Thoracic aorta (tissue), 2 donors: Measurements from ENCODE around the gene KLC1. TPM values are rescaled to one million over a fixed set of nuclear protein-coding genes. Genes with fewer than 3 reads are reported as not detected.
A peak's percentile ranks its signal among the peaks of the same experiment; 100 is the strongest.

Source experiments
- ATAC-seq: fragments of 150-250 bp; one replicate; pipeline ENCODE4 v1.8.0; 2017; ENCODE audit warnings: low read depth; ENCODE audit not compliant: insufficient number of reproducible peaks, low FRiP score
- DNase-seq: peaks from one replicate; pipeline ENCODE4 v3.0.0-alpha.2; 2020; ENCODE audit warnings: low spot score
- H3K27ac ChIP-seq, 2 donors: fragments of 200-600 bp; sonication (generic); 1 replicate in 1 of 2; 2 replicates in 1 of 2; pipeline ENCODE4 v1.5.1; 2016; ENCODE audit warnings: mild to moderate bottlenecking in 2 of 2, moderate library complexity in 2 of 2
- H3K27me3 ChIP-seq: fragments of 200-600 bp; sonication (generic); replicated peaks from 2 replicates; pipeline ENCODE4 v1.6.0; 2016; ENCODE audit warnings: mild to moderate bottlenecking; ENCODE audit not compliant: insufficient read depth
- H3K36me3 ChIP-seq: fragments of 200-600 bp; sonication (generic); one replicate; pipeline ENCODE4 v1.5.1; 2016
- H3K4me1 ChIP-seq, 2 donors: fragments of 200-600 bp; sonication (generic); 1 replicate in 1 of 2; 2 replicates in 1 of 2; pipeline versions ENCODE4 v1.5.1 to v1.6.0; 2016; ENCODE audit warnings: low read depth in 2 of 2, mild to moderate bottlenecking in 1 of 2; ENCODE audit not compliant: control insufficient read depth in 1 of 2
- H3K4me3 ChIP-seq: fragments of 200-600 bp; sonication (generic); 2 replicates; pipeline ENCODE4 v1.5.1; 2016; ENCODE audit warnings: mild to moderate bottlenecking
- H3K9me3 ChIP-seq: fragments of 200-600 bp; sonication (generic); 2 replicates; pipeline ENCODE4 v1.5.1; 2016
- CTCF ChIP-seq: fragments of 200-600 bp; sonication (generic); IDR thresholded peaks from one replicate; pipeline ENCODE4 v1.5.1; 2019; ENCODE audit warnings: antibody characterized with exemption
- total RNA-seq, 2 donors: library from RNA; depleted of rRNA; stranded (reverse); fragments of >200 nt; gene quantifications; one replicate each; pipeline versions ENCODE4 v1.1.0 to v1.2.3, GENCODE V29; 2016

The KLC1 gene
- total RNA-seq, 2 donors from 2014 or later = 545 to 588 TPM

- H3K27ac ChIP-seq = peak overlapping the region; percentile 16 to 52
- H3K4me3 ChIP-seq = no peak overlapping the region
- H3K4me1 ChIP-seq = peaks cover 14 to 22% of the 10 kb centered on the region in 2 donors
- ATAC-seq (no peak), DNase-seq (no peak)
- H3K9me3 ChIP-seq = no peaks in the 10 kb centered on the region
- no peak for TF ChIP-seq CTCF
- H3K27me3 ChIP-seq = no peaks in the 10 kb centered on the region
- peaks cover 87% of the 10 kb centered on the region for H3K36me3 ChIP-seq
These were observed 50.3 kb downstream of the KLC1 start for GRCh38 chr14:103679351-103679750.

GRCh38 chr14:103680491-103681231, 51.6 kb downstream of the KLC1 start:
- H3K4me3 ChIP-seq = no peak overlapping the region
- H3K27ac ChIP-seq = no peak overlapping the region
- no peak for ATAC-seq
- peaks cover 14 to 22% of the 10 kb centered on the region in 2 donors for H3K4me1 ChIP-seq
- peaks cover 82% of the 10 kb centered on the region for H3K36me3 ChIP-seq
- no peaks in the 10 kb centered on the region for H3K9me3 ChIP-seq
- TF ChIP-seq CTCF = no peak
- no peak for DNase-seq
- H3K27me3 ChIP-seq = no peaks in the 10 kb centered on the region

- H3K27ac ChIP-seq = no peak overlapping the region
- no peak for DNase-seq
- no peaks in the 10 kb centered on the region for H3K27me3 ChIP-seq
- ATAC-seq = no peak
- TF ChIP-seq CTCF = no peak
- H3K4me3 ChIP-seq = no peak overlapping the region
- no peaks in the 10 kb centered on the region for H3K9me3 ChIP-seq
- H3K4me1 ChIP-seq = peaks cover 14 to 38% of the 10 kb centered on the region in 2 donors
- peaks cover 77% of the 10 kb centered on the region for H3K36me3 ChIP-seq
These were observed 54.1 kb downstream of the KLC1 start for GRCh38 chr14:103683139-103683538.

GRCh38 chr14:103684471-103684870, 55.5 kb downstream of the KLC1 start:
- peaks cover 67% of the 10 kb centered on the region for H3K36me3 ChIP-seq
- no peak overlapping the region for H3K27ac ChIP-seq
- DNase-seq (no peak), ATAC-seq (no peak)
- peaks cover 10 to 43% of the 10 kb centered on the region in 2 donors for H3K4me1 ChIP-seq
- no peaks in the 10 kb centered on the region for H3K9me3 ChIP-seq
- no peak overlapping the region for H3K4me3 ChIP-seq
- TF ChIP-seq CTCF = no peak
- no peaks in the 10 kb centered on the region for H3K27me3 ChIP-seq

GRCh38 chr14:103684871-103685270, 55.9 kb downstream of the KLC1 start:
- H3K27ac ChIP-seq = no peak overlapping the region
- ATAC-seq = no peak
- no peak for TF ChIP-seq CTCF
- peaks cover 64% of the 10 kb centered on the region for H3K36me3 ChIP-seq
- H3K4me3 ChIP-seq = no peak overlapping the region
- H3K9me3 ChIP-seq = no peaks in the 10 kb centered on the region
- peaks cover 12 to 42% of the 10 kb centered on the region in 2 donors for H3K4me1 ChIP-seq
- no peaks in the 10 kb centered on the region for H3K27me3 ChIP-seq
- DNase-seq = no peak
